Endothelial cell (in vitro differentiated cells): Measurements from ENCODE around the gene KRTAP4-4. TPM values are rescaled to one million over a fixed set of nuclear protein-coding genes. Genes with fewer than 3 reads are reported as not detected.
"Not testable (repeated sequence)": the region's sequence is repeated elsewhere in the genome, so short reads cannot be mapped to it uniquely, and the experiment has no call there.

Experiments used
- DNase-seq: peaks from one replicate; pipeline ENCODE4 v3.0.0; 2021; ENCODE audit warnings: low spot score
- H3K27ac Mint-ChIP-seq: one replicate; pipeline ENCODE4 v1.8.0; 2021; ENCODE audit warnings: mixed read lengths, inconsistent platforms; ENCODE audit not compliant: unreplicated experiment
- H3K27me3 Mint-ChIP-seq: one replicate; pipeline ENCODE4 v1.8.0; 2021; ENCODE audit warnings: mild to moderate bottlenecking, moderate library complexity, mixed read lengths, inconsistent platforms; ENCODE audit not compliant: unreplicated experiment
- H3K36me3 Mint-ChIP-seq: one replicate; pipeline ENCODE4 v1.8.0; 2021; ENCODE audit warnings: mild to moderate bottlenecking, low read depth, mixed read lengths, inconsistent platforms; ENCODE audit not compliant: unreplicated experiment
- H3K4me1 Mint-ChIP-seq: one replicate; pipeline ENCODE4 v1.8.0; 2021; ENCODE audit warnings: mild to moderate bottlenecking, mixed read lengths, inconsistent platforms; ENCODE audit not compliant: unreplicated experiment
- H3K4me3 Mint-ChIP-seq: one replicate; pipeline ENCODE4 v1.8.0; 2021; ENCODE audit warnings: mild to moderate bottlenecking, mixed read lengths, inconsistent platforms; ENCODE audit not compliant: unreplicated experiment
- H3K9me3 Mint-ChIP-seq: one replicate; pipeline ENCODE4 v1.8.0; 2021; ENCODE audit warnings: mixed read lengths, inconsistent platforms; ENCODE audit not compliant: unreplicated experiment
- total RNA-seq: library from RNA; stranded (reverse); fragmentation: NEBNext Ultra II Directional; extraction: Animal tissue kit (Norgen Biotek cat#: 25700); gene quantifications from one replicate; pipeline ENCODE4 v1.2.1, GENCODE V29; 2021; ENCODE audit not compliant: unreplicated experiment
- TF ChIP-seq, protein P1 (sequence below): fragments of 200-600 bp; sonication (generic); IDR thresholded peaks from one replicate; pipeline ENCODE4 v1.5.0; 2021; ENCODE audit warnings: antibody characterized with exemption; ENCODE audit not compliant: unreplicated experiment

The KRTAP4-4 gene
- total RNA-seq, 1 donor from 2014 or later = not detected

DNA sequence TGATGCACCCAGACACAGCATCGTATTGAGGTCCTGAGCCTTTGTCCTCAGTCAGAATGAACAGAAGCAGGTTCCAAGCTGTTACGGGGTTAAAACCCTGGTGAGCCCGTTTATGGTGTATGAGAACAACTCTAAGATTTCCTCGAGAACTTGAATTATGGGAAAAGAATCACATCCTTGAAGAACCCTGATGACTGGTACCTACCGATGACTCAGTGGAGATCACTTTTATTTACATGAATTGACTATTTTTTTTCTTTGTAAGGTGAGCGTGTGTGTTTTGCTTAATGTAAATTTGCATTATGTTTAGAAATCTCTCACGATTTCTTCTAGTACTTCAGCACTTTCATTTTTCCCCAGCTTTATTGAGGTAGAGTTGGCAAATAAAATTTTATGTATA, 3.3 kb upstream of the KRTAP4-4 start:
- H3K4me3 Mint-ChIP-seq = no peak overlapping the region

DNA sequence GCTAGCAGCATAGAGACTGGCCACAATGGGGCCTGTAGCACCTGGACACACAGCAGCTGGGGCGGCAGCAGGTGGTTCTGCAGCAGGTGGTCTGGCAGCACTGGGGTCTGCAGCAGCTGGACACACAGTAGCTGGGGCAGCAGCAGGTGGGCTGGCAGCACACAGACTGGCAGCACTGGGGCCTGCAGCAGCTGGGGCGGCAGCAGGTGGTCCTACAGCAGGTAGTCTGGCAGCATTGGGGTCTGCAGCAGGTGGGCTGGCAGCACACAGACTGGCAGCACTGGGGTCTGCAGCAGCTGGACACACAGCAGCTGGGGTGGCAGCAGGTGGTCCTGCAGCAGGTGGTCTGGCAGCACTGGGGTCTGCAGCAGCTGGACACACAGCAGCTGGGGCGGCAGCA, 358 bp downstream of the KRTAP4-4 start:
- not testable (repeated sequence) for H3K4me1 Mint-ChIP-seq, H3K27ac Mint-ChIP-seq, H3K27me3 Mint-ChIP-seq, H3K9me3 Mint-ChIP-seq, H3K4me3 Mint-ChIP-seq, H3K36me3 Mint-ChIP-seq, DNase-seq

More for the DNA sequence above, 3.3 kb upstream of the KRTAP4-4 start:
- TF ChIP-seq, protein P1, sequence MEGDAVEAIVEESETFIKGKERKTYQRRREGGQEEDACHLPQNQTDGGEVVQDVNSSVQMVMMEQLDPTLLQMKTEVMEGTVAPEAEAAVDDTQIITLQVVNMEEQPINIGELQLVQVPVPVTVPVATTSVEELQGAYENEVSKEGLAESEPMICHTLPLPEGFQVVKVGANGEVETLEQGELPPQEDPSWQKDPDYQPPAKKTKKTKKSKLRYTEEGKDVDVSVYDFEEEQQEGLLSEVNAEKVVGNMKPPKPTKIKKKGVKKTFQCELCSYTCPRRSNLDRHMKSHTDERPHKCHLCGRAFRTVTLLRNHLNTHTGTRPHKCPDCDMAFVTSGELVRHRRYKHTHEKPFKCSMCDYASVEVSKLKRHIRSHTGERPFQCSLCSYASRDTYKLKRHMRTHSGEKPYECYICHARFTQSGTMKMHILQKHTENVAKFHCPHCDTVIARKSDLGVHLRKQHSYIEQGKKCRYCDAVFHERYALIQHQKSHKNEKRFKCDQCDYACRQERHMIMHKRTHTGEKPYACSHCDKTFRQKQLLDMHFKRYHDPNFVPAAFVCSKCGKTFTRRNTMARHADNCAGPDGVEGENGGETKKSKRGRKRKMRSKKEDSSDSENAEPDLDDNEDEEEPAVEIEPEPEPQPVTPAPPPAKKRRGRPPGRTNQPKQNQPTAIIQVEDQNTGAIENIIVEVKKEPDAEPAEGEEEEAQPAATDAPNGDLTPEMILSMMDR = no peak
- Mint-ChIP-seq H3K9me3 (no peaks in the 10 kb centered on the region), H3K27me3 (no peaks in the 10 kb centered on the region), H3K27ac (no peak overlapping the region), H3K4me1 (no peaks in the 10 kb centered on the region), H3K36me3 (no peaks in the 10 kb centered on the region)
- DNase-seq = no peak

DNA sequence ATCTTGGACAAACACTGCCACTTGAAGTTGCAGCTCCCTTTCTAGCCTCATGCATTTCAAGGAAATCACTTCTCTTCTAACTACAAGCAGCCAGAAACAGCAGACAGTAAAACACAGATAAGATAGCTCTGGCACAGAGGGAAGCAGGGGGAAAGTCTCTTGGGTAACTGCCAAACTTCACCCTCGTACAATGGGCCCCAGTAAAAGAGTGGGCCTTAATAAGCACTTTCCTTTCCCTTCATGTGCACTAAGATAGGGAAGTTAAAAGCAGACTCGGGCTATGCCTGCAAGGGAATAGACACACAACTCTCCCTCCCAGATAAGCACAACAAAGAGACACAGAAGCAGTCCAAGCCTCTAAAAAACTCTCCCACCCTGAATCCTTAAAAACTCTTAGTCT, 6.7 kb downstream of the KRTAP4-4 start:
- no peaks in the 10 kb centered on the region for H3K4me1 Mint-ChIP-seq
- no peak for DNase-seq
- TF ChIP-seq, protein P1 = no peak
- no peaks in the 10 kb centered on the region for H3K9me3 Mint-ChIP-seq
- no peaks in the 10 kb centered on the region for H3K27me3 Mint-ChIP-seq
- no peak overlapping the region for H3K27ac Mint-ChIP-seq
- H3K36me3 Mint-ChIP-seq = no peaks in the 10 kb centered on the region
- H3K4me3 Mint-ChIP-seq = no peak overlapping the region

DNA sequence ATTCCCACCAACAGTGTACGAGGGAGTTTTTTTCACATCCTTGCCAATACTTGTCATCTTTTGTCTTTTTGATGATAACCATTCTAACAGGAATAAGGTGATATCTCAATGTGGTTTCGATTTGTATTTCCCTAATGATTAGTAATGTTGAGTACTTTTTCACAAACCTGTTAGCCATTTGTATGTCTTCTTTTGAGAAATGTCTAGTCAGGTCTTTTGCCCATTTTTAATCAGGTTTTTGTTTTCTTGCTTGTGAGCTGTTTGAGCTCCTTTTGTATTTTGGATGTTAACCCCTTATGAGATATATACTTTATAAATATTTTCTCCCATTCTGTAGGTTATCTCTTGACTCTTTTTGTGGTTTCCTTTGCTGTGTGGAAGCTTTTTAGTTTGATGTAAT, 9.0 kb downstream of the KRTAP4-4 start:
- Mint-ChIP-seq H3K9me3 (no peaks in the 10 kb centered on the region), H3K4me3 (no peak overlapping the region), H3K27me3 (no peaks in the 10 kb centered on the region), H3K36me3 (no peaks in the 10 kb centered on the region), H3K27ac (no peak overlapping the region), H3K4me1 (no peaks in the 10 kb centered on the region)
- DNase-seq = no peak
- TF ChIP-seq, protein P1 = no peak

DNA sequence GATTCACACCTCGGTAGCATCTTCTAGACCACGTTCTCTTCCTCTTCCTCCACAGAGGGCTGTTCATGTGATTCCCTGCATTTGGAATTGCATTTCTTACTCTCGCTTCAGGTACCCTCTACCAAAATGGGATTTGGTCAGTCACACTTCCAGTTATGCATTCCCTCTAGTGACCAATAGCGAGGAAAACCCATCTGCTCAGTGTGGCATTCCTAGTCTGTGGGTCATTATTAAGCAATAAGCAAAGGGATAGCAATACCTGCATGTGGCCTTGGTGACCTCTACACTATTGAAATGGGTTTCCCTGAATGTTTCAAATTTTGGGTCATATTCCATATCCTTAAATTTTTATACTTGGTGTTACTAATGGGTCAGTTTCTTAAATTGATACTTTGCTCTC, 10.5 kb downstream of the KRTAP4-4 start:
- Mint-ChIP-seq H3K36me3 (no peaks in the 10 kb centered on the region), H3K9me3 (no peaks in the 10 kb centered on the region), H3K27me3 (peaks cover under 1% of the 10 kb centered on the region), H3K27ac (no peak overlapping the region), H3K4me3 (no peak overlapping the region), H3K4me1 (peaks cover 7% of the 10 kb centered on the region)
- TF ChIP-seq, protein P1 = no peak
- DNase-seq = no peak

- Mint-ChIP-seq H3K4me3 (no peak within 1 kb of the TSS), H3K9me3 (no peaks in the 10 kb centered on the region), H3K36me3 (no peaks in the 10 kb centered on the region), H3K27ac (no peak within 1 kb of the TSS), H3K4me1 (peaks cover 7% of the 10 kb centered on the region), H3K27me3 (peaks cover 1% of the 10 kb centered on the region)
- no peak for DNase-seq
- TF ChIP-seq, protein P1 = no peak
Measured at GRCh38 chr17:41149652-41149985, 10.9 kb downstream of the KRTAP4-4 start, which contains the start of gene KRTAP4-5. TSS of gene KRTAP4-5 (minus strand) at chr17:41149825. CDS start at chr17:41149767, 58 bp downstream.

GRCh38 chr17:41148971-41149651, 11.4 kb downstream of the KRTAP4-4 start:
- H3K36me3 Mint-ChIP-seq, H3K27me3 Mint-ChIP-seq, H3K4me3 Mint-ChIP-seq, H3K4me1 Mint-ChIP-seq, H3K9me3 Mint-ChIP-seq, DNase-seq, H3K27ac Mint-ChIP-seq: not testable (repeated sequence)
